Common myeloid progenitor, CD34-positive (primary cell): Measurements from ENCODE around the gene ZNF684.
"Not testable (repeated sequence)": the region's sequence is repeated elsewhere in the genome, so short reads cannot be mapped to it uniquely, and the experiment has no call there.

Experiments used
- CTCF ChIA-PET: fragments of 350-600 bp; sonication (Branson Sonifier 250); formaldehyde crosslinking; loops from one replicate; lab custom pipeline; 2021; ENCODE audit warnings: antibody characterized with exemption; lab: Charles Lee
- POLR2A ChIA-PET: fragments of 350-600 bp; sonication (Branson Sonifier 250); formaldehyde crosslinking; loops from one replicate; lab custom pipeline; 2021; ENCODE audit warnings: antibody characterized with exemption; lab: Charles Lee
- DNase-seq, 3 donors: peaks; one replicate each; pipeline versions ENCODE4 v3.0.0 to v3.0.0-alpha.2; 2013
- H3K27ac ChIP-seq, 2 experiments: 1 replicate in 1 of 2; 2 replicates in 1 of 2; pipeline ENCODE4 v1.7.0; 2013; ENCODE audit warnings: inconsistent platforms in 2 of 2, low read length in 2 of 2, mild to moderate bottlenecking in 2 of 2, low read depth in 1 of 2, moderate library complexity in 1 of 2; ENCODE audit not compliant: severe bottlenecking in 2 of 2, insufficient read depth in 1 of 2, poor library complexity in 1 of 2
- H3K27me3 ChIP-seq, 5 experiments: replicated peaks in 2 of 5; 1 replicate in 3 of 5; 2 replicates in 2 of 5; pipeline versions ENCODE4 v1.6.1 to v1.7.0; 2013; ENCODE audit warnings: low read length in 4 of 5, mild to moderate bottlenecking in 2 of 5, moderate library complexity in 2 of 5, inconsistent platforms in 1 of 5; ENCODE audit not compliant: insufficient read depth in 5 of 5, control insufficient read depth in 4 of 5
- H3K36me3 ChIP-seq, 4 experiments: 1 replicate in 2 of 4; 2 replicates in 2 of 4; pipeline versions ENCODE4 v1.6.1 to v1.7.0; 2013; ENCODE audit warnings: low read length in 3 of 4, control low read depth in 1 of 4, mild to moderate bottlenecking in 1 of 4; ENCODE audit not compliant: control insufficient read depth in 4 of 4, insufficient read depth in 4 of 4
- H3K4me1 ChIP-seq, 4 experiments: 1 replicate in 3 of 4; 2 replicates in 1 of 4; pipeline versions ENCODE4 v1.6.1 to v1.7.1; 2013; ENCODE audit warnings: low read length in 3 of 4, mild to moderate bottlenecking in 3 of 4, control low read depth in 1 of 4, inconsistent platforms in 1 of 4, moderate library complexity in 1 of 4; ENCODE audit not compliant: control insufficient read depth in 4 of 4, insufficient read depth in 4 of 4; ENCODE audit errors: control extremely low read depth in 1 of 4
- H3K4me3 ChIP-seq, 7 experiments: 1 replicate in 4 of 7; 2 replicates in 3 of 7; pipeline versions ENCODE4 v1.5.1 to v1.7.0; 2013; ENCODE audit warnings: mild to moderate bottlenecking in 7 of 7, low read length in 6 of 7, moderate library complexity in 6 of 7, inconsistent platforms in 2 of 7, low read depth in 2 of 7, control low read depth in 1 of 7; ENCODE audit not compliant: insufficient read depth in 4 of 7, control insufficient read depth in 1 of 7; ENCODE audit errors: extremely low read depth in 1 of 7
- H3K9me3 ChIP-seq, 5 experiments: 1 replicate in 4 of 5; 2 replicates in 1 of 5; pipeline versions ENCODE4 v1.6.1 to v1.7.1; 2013; ENCODE audit warnings: low read length in 4 of 5, mild to moderate bottlenecking in 2 of 5, inconsistent platforms in 1 of 5, low read depth in 1 of 5, moderate library complexity in 1 of 5; ENCODE audit not compliant: control insufficient read depth in 4 of 5, insufficient read depth in 2 of 5; ENCODE audit errors: control extremely low read depth in 1 of 5
- WGBS: methylation state at CpG from one replicate; pipeline ENCODE4 v1.1.5; 2013; ENCODE audit not compliant: insufficient coverage; 5-methylcytosine and 5-hydroxymethylcytosine counted together

The ZNF684 gene

DNA sequence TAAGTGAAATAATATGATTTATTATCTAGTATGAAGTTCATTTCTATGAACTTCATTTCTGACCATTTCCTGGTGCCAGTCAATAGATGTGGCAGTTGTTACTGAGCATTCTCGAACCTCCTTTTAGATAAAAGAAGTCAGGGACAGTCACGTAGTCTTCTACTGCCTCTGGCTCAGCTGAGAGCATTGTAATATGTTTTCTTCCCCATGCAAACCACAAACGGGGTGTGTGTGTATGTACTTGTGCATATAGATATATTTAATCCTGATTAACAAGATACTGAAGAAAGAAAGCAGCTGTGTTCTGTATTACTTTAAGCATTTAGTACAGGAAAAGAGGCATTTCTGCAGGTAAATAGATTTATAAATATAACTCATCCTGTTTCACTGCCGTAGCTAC, 21.6 kb downstream of the ZNF684 start:
- DNase-seq, result peak in 1 of 3 donors; percentile 45
- Histone ChIP-seq H3K4me3 (no peak overlapping the region), H3K36me3 (peaks cover 0 to 1% (median 0%) of the 10 kb centered on the region in 4 experiments), H3K4me1 (no peaks in the 10 kb centered on the region), H3K27ac (no peak overlapping the region), H3K9me3 (peaks cover 0 to 5% (median 0%) of the 10 kb centered on the region in 5 experiments), H3K27me3 (no peaks in the 10 kb centered on the region)
- CTCF ChIA-PET, result no interaction called here
- POLR2A ChIA-PET, result no interaction called here
- 50% methylated on average over 1 of the region's 4 CpGs for WGBS

GRCh38 chr1:40554807-40555206, 23.4 kb downstream of the ZNF684 start:
- H3K4me1 ChIP-seq, H3K4me3 ChIP-seq, DNase-seq, H3K27ac ChIP-seq, H3K9me3 ChIP-seq, H3K36me3 ChIP-seq, H3K27me3 ChIP-seq, POLR2A ChIA-PET: not testable (repeated sequence)
- CTCF ChIA-PET, result interaction anchor here (0.7 kb wide), 1 partner anchor 231 kb away, joined by 3 read pairs; no protein-coding TSS in a partner anchor
- no CpG with 5 or more reads among the region's 7 CpGs for WGBS

DNA sequence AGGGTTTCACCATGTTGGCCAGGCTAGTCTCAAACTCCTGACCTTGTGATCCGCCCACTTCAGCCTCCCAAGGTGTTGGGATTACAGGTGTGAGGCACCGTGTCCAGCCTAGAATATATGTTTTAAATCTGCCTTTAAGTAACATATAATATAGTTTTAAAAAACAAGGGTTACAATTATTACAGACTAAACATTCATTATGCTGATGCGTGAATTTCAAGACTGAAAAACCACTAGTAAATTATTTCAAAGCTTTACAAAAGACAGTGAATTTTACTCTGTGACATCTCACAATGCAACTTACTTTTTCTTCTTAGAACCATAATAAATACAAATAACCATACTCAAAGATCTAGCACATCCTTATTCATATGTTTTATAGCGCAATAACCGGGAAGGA, 24.7 kb downstream of the ZNF684 start:
- no peaks in the 10 kb centered on the region for H3K36me3 ChIP-seq
- 100% methylated on average over 1 of the region's 5 CpGs for WGBS
- no peak overlapping the region for H3K4me3 ChIP-seq
- no peaks in the 10 kb centered on the region for H3K4me1 ChIP-seq
- no peak overlapping the region for H3K27ac ChIP-seq
- DNase-seq, result no peak
- POLR2A ChIA-PET, result no interaction called here
- H3K27me3 ChIP-seq, result no peaks in the 10 kb centered on the region
- CTCF ChIA-PET, result interaction anchor here (1.3 kb wide), 1 partner anchor 24 kb away, joined by 3 read pairs; no protein-coding TSS in a partner anchor
- peaks cover 0 to 4% (median 0%) of the 10 kb centered on the region in 5 experiments for H3K9me3 ChIP-seq

DNA sequence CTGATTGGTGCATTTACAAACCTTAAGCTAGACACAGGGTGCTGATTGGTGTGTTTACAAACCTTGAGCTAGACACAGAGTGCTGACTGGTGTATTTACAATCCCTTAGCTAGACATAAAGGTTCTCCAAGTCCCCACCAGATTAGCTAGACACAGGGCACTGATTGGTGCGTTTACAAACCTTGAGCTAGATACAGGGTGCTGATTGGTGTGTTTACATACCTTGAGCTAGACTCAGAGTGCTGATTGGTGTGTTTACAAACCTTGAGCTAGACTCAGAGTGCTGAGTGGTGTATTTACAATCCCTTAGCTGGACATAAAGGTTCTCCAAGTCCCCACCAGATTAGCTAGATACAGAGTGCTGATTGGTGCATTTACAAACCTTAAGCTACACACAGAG, 26.8 kb downstream of the ZNF684 start:
- H3K4me3 ChIP-seq, H3K4me1 ChIP-seq, H3K9me3 ChIP-seq, H3K27ac ChIP-seq, H3K27me3 ChIP-seq, H3K36me3 ChIP-seq, DNase-seq, POLR2A ChIA-PET: not testable (repeated sequence)
- CTCF ChIA-PET, result interaction anchor here (1.0 to 1.5 kb wide), 2 partner anchors 26 to 27 kb away, joined by 3 to 5 read pairs; no protein-coding TSS in a partner anchor
- WGBS, result no CpG with 5 or more reads among the region's 1 CpG

GRCh38 chr1:40562185-40562584, 30.7 kb downstream of the ZNF684 start:
- CTCF ChIA-PET, result no interaction called here

GRCh38 chr1:40563266-40563665, 31.8 kb downstream of the ZNF684 start:
- POLR2A ChIA-PET, result no interaction called here
- DNase-seq, result no peak
- 90% methylated on average over 2 of the region's 4 CpGs for WGBS
- Histone ChIP-seq H3K27me3 (no peaks in the 10 kb centered on the region), H3K9me3 (peaks cover 0 to 4% (median 0%) of the 10 kb centered on the region in 5 experiments), H3K4me3 (no peak overlapping the region), H3K4me1 (no peaks in the 10 kb centered on the region), H3K36me3 (no peaks in the 10 kb centered on the region), H3K27ac (no peak overlapping the region)
- CTCF ChIA-PET, result no interaction called here

More at GRCh38 chr1:40562185-40562584, 30.7 kb downstream of the ZNF684 start:
- H3K36me3 ChIP-seq, result no peaks in the 10 kb centered on the region
- H3K27ac ChIP-seq, result no peak overlapping the region
- no peak overlapping the region for H3K4me3 ChIP-seq
- no peaks in the 10 kb centered on the region for H3K4me1 ChIP-seq
- DNase-seq, result no peak
- POLR2A ChIA-PET, result no interaction called here
- H3K9me3 ChIP-seq, result peaks cover 0 to 4% (median 0%) of the 10 kb centered on the region in 5 experiments
- 100% methylated on average over 2 of the region's 2 CpGs for WGBS
- H3K27me3 ChIP-seq, result no peaks in the 10 kb centered on the region

- CTCF ChIA-PET, result no interaction called here
- POLR2A ChIA-PET, result no interaction called here
- DNase-seq, result no peak
- Histone ChIP-seq H3K9me3 (no peaks in the 10 kb centered on the region), H3K4me3 (no peak overlapping the region), H3K4me1 (no peaks in the 10 kb centered on the region), H3K27ac (no peak overlapping the region), H3K36me3 (no peaks in the 10 kb centered on the region), H3K27me3 (no peaks in the 10 kb centered on the region)
- WGBS, result 83% methylated on average over 2 of the region's 3 CpGs
Measured at GRCh38 chr1:40564506-40564905, 33.1 kb downstream of the ZNF684 start.
